ENCODE data around the gene SKIDA1.

- TF ChIP-seq POLR2A (IDR thresholded peaks at IDR 0.05) (no peak), CTCF (IDR thresholded peaks at IDR 0.05) (no peak), EP300 (IDR thresholded peaks at IDR 0.05) (no peak)
Observed at GRCh38 chr10:21482821-21483220, 42.7 kb downstream of the SKIDA1 start.
